HT-29 (cell line): Measurements from ENCODE around the gene DLK2. TPM values are rescaled to one million over a fixed set of nuclear protein-coding genes. Genes with fewer than 3 reads are reported as not detected.
A peak's percentile ranks its signal among the peaks of the same experiment; 100 is the strongest.
"Not testable (repeated sequence)": the region's sequence is repeated elsewhere in the genome, so short reads cannot be mapped to it uniquely, and the experiment has no call there.

ENCODE experiments used
- DNase-seq: peaks from one replicate; pipeline ENCODE4 v3.0.0-alpha.2; 2015; ENCODE audit warnings: low spot score
- total RNA-seq: library from RNA; depleted of rRNA; stranded (reverse); fragments of >200 nt; shearing (Covaris generic); gene quantifications from 2 replicates; pipeline ENCODE4 v1.2.3, GENCODE V29; 2014

Gene DLK2
- total RNA-seq, 1 experiment from 2014 or later = 0.10 TPM

DNA sequence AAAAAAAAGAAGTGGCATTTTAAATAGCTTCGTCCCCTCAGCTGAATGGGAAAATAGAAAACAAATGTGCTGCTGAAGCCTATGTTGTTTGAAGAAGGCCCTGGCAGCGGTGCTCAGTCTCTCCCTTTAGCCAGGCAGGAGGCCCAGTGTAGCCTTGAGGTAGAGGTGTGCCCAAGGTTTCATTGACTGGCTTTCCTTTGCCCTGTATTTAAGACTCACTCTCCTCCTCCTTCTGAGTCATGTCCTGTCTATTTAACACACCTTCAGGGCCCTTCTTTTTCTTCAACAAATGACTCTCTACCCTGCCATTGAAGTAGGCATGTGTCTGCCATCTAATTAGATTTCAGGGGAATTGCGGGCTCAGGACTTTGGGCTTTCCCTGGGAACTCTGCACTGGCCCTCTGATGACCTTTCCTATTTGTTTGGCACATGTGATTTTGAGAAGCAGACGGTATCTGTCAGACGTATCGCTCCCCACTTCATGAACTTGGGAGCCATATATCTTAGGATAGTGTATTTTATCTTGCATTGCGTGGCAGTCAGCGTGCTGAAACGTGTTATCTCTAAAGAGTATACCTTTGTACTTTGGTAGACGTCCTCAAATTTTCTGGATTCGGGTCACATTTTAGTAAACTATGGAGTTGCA, 26.4 kb upstream of the DLK2 start:
- DNase-seq = no peak

DNA sequence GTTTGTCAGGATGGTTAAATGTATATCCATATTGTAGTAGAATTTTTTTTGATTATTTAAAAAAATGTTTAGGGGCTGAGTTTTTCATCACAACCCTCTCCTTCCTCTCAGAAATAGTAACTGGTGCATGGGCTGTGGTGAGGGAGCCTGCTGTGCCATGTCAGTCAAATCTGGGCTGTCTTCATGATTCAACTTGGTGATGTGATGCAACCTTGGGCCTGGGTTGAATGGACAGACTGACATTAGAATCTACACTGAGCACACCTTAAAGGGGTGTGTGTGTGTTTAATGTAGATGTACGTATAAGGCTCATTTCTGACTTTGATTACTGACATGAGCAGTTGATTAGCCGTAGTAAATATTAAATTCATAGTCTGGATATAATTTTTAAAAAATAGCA, 25.7 kb upstream of the DLK2 start:
- no peak for DNase-seq

DNA sequence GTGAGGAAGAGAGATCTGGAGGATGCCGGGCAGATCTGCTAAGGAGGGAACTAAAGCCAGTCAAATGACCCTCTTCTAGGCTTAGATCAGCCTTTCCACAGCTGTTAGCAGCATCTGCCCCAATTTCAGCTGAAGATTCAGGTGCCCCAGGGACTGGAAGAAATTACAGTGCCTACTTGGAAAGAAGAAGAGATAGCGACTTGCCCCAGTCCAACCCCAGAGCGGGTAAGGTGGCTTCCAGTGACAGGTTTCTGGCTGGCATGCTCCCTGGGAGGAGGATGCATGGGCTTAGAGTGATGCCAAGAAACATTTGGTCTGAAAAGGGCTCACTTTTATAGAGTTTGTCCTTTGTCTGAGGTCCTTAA, 22.6 kb upstream of the DLK2 start:
- peak; percentile 23 for DNase-seq

DNA sequence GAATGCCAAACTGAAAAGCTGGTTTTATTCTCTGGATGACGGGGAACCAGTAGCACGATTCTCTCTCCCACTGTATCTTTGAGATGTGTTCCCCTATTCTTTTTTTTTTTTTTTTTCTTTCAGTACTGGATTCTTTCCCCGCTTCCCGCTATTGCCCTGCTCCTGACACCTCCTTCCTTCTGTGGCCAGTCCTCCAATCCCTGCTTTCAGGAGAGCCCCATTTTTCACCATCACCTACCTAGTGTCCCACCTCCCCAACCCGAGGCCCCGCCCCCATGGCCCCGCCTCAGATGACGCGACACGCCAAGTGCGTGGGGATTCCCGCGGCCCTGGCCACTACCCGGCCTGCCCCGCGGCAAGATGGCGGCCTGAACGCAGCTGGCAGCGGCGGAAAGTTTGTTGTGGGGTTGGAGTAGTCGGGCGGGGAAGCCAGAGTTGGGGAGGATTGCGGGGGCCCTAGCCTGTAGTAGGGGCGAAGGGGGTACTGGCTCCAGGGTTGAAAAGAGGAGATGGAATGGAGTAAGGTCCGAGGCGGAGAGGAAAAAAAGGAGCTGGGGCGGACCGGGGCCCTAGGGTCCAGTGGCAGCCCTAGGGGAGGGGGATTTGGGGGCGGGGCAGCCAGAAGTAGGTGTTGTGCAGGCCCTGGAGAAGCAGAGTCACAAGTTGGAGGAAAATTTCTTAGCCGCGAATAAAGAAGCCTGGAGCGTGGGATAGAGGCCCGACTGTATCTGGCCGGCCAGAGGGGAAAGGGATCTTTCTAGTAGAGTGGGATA, 22.1 kb upstream of the DLK2 start, which contains the start of gene TJAP1:
Gene TJAP1, plus strand, starts transcription at position 336 of the 773 bp plus-strand sequence. CDS start 21,432 bp downstream, outside the sequence.
- peak; percentile 85 for DNase-seq

DNA sequence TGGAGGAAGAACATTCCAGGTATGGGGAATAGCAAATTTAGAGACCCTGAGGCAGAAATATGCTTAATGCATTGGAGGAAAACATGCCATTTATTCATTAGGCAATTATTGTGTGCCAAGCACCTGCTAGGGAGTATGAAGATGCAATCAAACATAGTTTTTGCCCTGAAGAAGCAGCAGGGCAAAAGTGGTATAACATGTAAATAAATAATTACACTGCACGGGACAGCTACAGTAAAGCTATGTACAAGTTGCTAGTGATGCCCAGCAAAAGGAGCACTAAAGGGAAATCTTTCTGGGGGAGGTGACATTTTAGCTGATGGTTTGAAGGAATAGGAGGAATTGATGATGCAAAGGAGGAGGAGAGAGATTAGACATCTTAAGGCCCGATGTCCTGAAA, 21.4 kb upstream of the DLK2 start:
- DNase-seq = no peak

DNA sequence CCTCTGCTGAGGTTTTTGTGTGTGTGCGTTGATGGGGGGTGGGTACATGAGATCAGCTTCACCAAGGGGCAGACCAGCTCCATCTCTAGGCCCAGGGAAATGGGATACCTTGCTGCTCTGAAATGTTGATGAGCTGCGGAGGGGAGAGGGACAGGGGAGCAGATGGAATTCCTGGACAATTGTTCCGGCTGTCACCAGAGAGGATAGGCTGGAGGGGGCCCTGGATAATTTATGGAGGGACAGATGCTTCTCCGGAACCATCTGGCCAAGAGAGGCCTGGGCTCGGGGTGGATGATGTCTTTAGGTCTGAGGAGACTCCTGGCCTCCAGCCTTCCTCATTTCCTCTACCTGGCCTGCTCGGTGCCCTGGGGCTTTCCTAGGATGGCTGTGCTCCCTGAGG, 20.2 kb upstream of the DLK2 start:
- no peak for DNase-seq

DNA sequence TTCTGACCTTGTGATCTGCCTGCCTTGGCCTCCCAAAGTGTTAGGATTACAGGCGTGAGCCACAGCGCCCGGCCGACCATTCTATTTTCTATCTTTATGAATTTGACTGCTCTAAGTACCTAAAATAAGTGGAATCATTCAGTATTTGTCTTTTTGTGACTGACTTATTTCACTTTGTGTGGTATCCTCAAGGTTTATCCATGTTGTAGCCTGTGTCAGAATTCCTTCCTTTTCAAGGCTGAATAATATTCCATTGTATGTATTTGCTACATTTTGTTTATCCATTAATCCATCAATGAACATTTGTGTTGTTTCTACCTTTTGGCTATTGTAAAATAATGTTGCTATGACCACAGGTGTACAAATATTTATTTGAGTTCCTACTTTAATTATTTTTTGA, 17.2 kb upstream of the DLK2 start:
- DNase-seq = no peak

DNA sequence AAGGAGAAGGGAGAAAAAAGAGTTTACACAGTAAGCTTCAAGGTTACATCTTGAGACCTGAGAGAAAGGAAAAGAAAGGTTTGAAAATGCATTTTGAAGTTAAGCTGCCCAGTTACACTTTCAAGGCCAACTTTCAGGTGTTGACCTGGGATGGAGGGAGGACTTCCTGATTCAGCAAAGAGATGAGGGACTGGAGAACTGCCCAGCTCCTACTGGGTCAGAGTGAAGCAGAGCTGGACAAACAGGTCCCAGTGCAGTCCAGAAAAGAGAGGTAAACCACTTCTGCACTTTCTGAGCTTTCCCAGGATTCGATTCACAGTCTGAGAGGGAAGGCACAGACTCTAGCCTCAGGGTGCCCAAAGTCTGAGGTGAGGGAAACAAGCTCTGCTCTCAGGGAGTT, 16.1 kb upstream of the DLK2 start:
- peak; percentile 47 for DNase-seq

DNA sequence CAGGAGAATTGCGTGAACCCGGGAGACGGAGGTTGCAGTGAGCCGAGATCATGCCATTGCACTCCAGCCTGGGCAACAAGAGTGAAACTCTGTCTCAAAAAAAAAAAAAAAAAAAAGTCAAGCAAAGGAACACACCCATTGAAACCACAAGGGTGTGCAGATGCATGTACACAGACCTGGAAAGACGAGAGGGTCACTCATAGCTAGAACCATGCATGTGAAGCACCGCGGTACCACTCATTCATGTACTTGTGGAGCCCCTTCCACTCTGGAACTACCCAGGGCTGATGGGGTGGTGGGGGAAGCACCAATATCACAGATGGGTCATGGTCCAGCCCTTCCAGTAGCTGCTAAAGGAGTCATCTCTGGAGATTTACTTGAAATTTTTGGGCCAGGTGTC, 14.6 kb upstream of the DLK2 start:
- DNase-seq = no peak

DNA sequence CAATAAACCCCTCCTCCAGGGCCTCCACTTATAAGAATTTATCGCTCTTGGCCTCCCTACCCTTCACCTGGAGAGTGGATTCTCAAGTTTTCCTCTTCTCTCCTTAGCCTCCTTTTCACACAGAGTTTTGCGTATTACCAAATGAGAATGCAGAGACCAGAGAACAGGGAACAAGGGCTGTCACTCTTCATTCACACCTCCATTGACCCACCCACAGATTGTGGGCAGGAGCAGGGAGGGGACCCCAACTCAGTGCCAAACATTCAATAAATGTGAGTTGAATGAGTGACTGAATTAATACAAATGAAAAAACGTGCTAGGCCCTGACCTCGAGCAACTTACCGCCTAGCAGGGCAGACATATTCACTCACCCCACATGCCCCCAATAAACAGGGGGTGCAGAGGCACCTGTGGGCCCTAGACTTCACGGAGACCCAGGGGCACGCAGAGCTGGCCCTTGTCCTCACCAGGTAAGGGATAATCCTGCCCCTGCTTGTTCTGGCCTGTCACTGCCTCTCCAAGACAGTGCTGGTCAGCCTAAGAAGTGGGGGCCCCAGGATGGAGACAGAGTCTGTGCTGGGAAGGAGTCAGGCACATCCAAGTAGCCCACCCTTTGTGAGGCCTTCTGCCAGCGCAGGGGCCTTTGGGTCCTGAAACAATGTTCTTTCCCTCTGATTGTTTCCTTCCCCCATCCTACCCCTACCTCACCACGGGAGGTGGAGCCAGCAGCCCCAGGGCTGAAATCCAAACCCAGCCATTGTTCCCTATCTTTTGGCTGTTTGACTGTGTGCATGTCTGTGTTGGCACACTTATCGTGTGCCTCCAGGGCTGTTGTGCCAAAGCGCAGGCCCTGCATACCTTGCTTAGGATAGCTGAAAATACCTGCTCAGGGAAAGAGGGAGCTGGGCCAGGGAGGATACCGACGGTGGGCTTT, 13.7 kb upstream of the DLK2 start:
- no peak for DNase-seq

DNA sequence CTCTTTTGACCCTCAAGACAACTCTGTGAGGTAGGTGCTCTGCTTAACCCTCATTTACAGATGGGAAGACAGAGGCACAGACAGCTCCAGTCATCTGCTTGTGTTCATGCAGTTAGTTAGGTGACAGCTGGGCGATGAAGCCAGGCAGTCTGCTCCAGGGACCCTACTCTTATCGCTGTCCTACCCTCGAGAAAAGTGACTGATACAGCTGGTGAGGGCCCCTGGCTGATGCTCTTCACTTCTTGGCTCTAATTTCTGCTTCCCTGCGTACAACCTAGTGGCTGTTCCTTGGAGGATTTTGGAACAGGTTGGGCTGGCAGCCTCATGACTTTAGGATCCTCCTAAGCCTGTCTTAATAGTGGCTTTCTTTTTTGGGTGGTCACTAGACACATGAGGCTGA, 12.9 kb upstream of the DLK2 start:
- DNase-seq = no peak

DNA sequence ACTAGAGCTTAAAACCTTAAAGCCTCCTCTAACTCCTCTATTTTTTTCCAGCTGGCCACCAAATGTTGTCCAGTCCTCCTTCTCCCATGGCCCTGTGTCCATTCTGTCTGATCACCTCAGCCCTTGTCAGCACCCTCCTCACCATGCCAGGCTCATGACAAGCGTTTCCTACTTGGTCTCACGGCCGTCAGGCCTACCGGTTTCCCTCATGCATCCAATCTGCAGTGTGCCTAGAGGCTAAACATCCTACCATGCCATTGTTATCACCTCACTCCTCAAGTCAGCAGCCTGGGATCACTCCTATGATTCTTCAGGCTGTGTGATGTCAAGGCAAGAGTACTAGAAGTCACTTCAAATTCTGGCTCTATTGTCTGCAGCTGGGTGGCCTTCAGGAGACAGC, 12.4 kb upstream of the DLK2 start:
- DNase-seq = no peak

DNA sequence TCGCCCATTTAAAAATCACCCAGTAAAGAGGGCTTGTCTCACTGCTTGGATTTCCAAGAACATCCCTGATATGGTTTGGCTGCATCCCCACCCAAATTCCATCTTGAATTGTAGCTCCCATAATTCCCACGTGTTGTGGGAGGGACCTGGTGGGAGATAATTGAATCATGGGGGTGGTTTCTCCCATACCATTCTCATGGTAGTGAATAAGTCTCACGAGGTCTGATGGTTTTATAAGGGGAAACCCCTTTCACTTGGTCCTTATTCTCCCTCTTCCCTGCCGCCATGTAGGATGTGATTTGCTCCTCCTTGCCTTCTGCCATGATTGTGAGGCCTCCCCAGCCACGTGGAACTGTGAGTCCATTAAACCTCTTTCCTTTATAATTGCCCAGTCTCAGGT, 11.9 kb upstream of the DLK2 start:
- not testable (repeated sequence) for DNase-seq

DNA sequence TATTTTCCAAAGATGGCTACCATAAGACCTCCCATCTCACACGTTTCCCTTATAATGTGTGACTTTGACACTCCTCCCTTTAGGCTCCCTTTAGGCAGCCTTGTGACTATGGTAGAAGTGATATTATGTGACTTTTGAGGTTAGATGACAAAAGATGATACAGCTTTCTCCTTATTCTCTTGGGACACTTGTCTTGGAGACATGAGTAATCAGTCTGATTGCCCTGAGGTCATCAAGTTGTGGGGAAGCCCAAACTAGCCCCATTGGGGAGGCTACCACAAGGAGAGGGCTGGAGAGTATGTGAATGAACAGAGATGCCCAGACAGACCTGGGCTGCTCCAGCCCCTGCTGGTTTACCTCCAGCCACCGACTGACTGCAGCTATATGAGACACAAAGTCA, 10.6 kb upstream of the DLK2 start:
- DNase-seq = no peak

DNA sequence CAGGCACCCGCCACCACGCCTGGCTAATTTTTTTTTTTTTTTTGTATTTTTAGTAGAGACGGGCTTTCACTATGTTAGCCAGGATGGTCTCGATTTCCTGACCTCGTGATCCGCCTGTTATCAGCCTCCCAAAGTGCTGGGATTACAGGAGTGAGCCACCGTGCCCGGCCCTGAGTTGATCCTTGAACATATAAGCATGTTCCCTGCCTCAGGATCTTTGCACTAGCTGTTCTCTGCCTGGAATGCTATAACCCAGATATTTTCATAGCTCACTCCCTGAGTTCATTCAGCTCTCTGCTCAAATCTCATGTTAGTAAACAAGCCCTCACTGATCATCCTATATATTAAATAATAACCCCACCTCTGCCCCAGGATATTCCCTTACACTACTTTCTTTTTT, 9.0 kb upstream of the DLK2 start:
- DNase-seq = no peak

DNA sequence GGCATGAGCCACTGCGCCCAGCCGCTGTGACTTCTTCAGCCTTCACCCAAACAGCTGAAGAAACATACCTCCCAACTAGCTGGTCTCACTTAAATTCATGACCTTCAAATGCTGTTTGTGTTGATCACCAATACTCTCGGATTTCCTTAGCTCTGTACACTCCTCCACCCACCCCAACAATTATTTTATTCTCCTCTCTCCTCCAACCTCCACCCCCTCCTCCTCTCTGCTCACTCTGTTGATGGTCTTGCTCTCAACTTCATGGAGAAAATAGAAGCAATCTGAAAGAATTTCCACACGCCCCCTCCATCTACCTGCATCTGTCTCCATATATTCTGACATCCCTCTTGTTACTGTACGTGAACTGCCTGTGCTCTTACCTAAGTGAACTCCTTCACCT, 6.6 kb upstream of the DLK2 start:
- DNase-seq = no peak

DNA sequence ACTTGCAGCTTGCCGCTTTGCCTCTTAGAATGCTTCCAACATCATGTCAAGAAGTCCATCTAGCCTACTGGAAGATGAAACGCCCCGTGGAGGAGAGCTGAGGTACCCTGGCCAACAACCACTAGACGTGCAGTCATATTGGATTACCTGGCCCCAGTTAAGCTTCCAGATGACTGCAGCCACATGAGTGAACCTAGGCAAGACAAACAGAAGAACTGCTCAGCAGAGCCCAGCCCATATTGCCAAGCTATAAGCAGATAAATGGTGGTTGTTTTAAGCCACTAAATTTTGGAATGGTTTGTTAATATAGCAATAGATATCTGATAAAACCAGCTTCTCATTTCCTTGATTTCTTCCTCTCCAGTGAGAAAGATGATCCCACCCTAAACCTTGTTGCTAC, 4.7 kb upstream of the DLK2 start:
- no peak for DNase-seq

DNA sequence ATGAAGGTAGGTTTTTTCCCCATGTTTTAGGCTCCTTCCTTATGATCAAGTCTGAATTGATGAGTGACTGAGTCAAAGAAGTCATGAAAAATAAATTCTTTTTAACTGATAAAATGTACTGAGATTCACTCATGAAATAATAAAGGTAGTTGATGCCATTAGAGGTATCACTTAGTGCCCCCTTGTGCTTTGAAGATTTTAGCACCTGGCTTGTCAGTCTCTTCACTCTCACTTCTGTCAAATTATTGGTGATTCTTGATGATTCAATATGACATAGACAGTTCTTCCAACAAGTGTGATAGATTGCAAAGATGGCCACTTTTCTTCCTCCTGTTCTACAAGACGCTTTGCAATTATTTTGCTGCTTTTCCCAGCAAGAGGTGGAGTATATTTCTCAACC, 4.2 kb upstream of the DLK2 start:
- no peak for DNase-seq

DNA sequence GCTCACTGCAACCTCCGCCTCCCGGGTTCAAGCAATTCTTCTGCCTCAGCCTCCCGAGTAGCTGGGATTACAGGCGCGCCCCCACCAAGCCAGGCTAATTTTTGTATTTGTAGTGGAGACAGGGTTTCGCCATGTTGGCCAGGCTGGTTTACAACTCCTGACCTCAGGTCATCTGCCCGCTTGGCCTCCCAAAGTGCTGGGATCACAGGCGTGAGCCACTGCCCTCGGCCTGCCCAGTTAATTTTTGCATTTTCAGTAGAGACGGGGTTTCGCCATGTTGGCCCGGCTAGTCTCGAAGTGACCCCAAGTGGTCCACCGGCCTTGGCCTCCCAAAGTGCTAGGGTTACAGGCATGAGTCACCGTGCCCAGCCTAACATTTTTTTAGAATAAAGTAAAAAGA, 2.8 kb upstream of the DLK2 start:
- not testable (repeated sequence) for DNase-seq

DNA sequence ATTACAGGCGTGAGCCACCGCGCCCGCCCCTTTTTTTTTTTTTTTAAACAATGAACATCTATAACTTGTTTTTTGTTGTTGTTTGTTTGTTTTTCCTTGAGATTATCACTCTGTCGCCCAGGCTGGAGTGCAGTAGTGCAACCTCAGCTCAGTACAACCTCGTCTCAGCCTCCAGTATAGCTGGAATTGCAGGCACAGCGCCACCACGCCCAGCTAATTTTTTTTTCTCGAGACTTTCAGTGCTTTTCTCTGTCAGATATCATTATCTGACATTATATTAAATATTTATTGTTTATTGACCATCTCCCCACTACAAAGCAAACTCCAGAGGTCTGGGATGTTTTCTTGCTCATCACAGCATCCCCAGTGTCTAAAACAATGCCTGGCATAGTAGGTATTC, 2.3 kb upstream of the DLK2 start:
- no peak for DNase-seq

DNA sequence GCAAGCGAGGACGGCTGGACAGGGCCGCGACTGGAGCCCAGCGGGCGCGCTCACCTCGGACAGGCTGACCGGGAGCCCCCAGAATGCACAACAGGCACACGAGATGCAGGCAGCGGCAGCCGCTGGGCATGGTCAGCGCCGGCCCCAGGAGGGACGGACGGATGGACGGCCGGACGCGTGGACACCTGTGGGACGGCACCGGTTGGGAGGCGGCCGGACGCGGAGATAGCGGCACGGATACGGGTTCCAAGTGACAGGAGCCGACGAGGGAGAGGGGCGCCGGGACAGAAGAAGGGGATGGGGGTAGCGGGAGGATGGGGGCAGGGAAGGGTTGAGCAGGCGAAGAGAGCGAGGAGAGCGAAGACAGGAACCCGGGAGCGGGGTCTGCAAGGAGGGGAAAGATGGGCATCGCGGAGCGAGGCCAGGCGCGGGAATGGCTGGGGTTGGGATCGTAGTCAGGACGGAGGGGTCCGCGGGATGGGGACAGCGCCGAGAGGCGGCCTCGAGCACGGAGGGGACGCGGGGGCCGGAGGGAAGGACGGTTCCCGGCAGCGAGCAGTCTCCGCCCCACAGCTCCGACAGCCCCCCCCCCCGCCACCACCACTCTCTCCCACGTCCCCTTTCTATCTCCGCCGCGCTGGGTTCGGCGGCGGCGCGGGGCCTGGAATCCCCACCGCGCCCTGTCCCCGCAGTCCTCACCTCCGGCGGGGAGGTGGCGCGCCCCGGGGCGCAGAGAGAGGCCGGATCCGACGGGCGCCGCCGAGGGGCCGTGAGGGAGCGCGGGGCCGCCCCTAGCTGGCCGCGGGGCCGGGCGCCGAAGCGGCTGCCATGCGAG, 435 bp downstream of the DLK2 start:
- DNase-seq = no peak
